ENCODE results near the gene ZNF593OS. TPM values are rescaled to one million over a fixed set of nuclear protein-coding genes. Genes with fewer than 3 reads are reported as not detected.

The ZNF593OS gene
- total and polyA plus RNA-seq, 4 donors, result 0.10 to 0.32 TPM; not detected in 2

GRCh38 chr1:26169669-26170471 lies 1.8 kb downstream of the ZNF593OS start, which contains the start of gene ZNF593:
TSS of gene ZNF593 (plus strand) at chr1:26169908. CDS start at chr1:26169984, 76 bp downstream.
- DNase-seq (ENCODE audit: low spot score), result peak; percentile 92
- H3K4me1 ChIP-seq (ENCODE audit: control insufficient read depth in 4 of 4, insufficient read depth in 4 of 4, low read length in 3 of 4), result peaks cover 6 to 18% (median 7%) of the 10 kb centered on the region in 4 donors
- peak within 1 kb of the TSS; percentile 59 to 90 (median 84) for H3K4me3 ChIP-seq (ENCODE audit: low read depth in 1 of 3, low read length in 3 of 3)
- no peaks in the 10 kb centered on the region for H3K36me3 ChIP-seq (ENCODE audit: control insufficient read depth in 4 of 4, insufficient read depth in 3 of 4, low read depth in 1 of 4, low read length in 3 of 4)
- no peaks in the 10 kb centered on the region for H3K9me3 ChIP-seq (ENCODE audit: control insufficient read depth in 4 of 4, low read length in 3 of 4)
- peak within 1 kb of the TSS; percentile 51 to 90 for H3K9ac ChIP-seq (ENCODE audit: low read depth in 1 of 2, low read length in 2 of 2)
- no peak for TF ChIP-seq ZBTB33 (IDR thresholded peaks at IDR 0.05)
- peak in 1 of 2 donors; percentile 80 for TF ChIP-seq GABPA (IDR thresholded peaks at IDR 0.05 in 1 of 2, conservative IDR thresholded peaks at IDR 0.05 in 1 of 2)
- TF ChIP-seq RAD21 (IDR thresholded peaks at IDR 0.05), result peak; percentile 63 to 71
- TF ChIP-seq EGR1 (IDR thresholded peaks at IDR 0.05; ENCODE audit: low read depth in 2 of 2), result no peak
- no peak for TF ChIP-seq TAF1 (conservative IDR thresholded peaks at IDR 0.05)
- TF ChIP-seq NR2F2 (IDR thresholded peaks at IDR 0.05), result no peak
- TF ChIP-seq YY1 (IDR thresholded peaks at IDR 0.05), result peak; percentile 10
- no peak for TF ChIP-seq HNF4G (IDR thresholded peaks at IDR 0.05)
- no peak for TF ChIP-seq FOXA1 (IDR thresholded peaks at IDR 0.05)
- TF ChIP-seq MAX (IDR thresholded peaks at IDR 0.05), result no peak
- no peak for TF ChIP-seq ATF3 (IDR thresholded peaks at IDR 0.05)
- no peak for TF ChIP-seq RXRA (IDR thresholded peaks at IDR 0.05)
- TF ChIP-seq CTCF (IDR thresholded peaks at IDR 0.05; ENCODE audit: low read depth, low read length, missing input control), result peak; percentile 80
- TF ChIP-seq HNF4A (conservative IDR thresholded peaks at IDR 0.05), result peak in 1 of 2 donors; percentile 24
- peak; percentile 49 for TF ChIP-seq REST (IDR thresholded peaks at IDR 0.05)
- peak; percentile 73 to 80 for TF ChIP-seq JUND (IDR thresholded peaks at IDR 0.05)
- peak; percentile 40 for TF ChIP-seq SP1 (IDR thresholded peaks at IDR 0.05)
- TF ChIP-seq FOXA2 (IDR thresholded peaks at IDR 0.05), result no peak
- 1% methylated on average over 76 of the region's 76 CpGs for WGBS
- H3K27ac ChIP-seq (ENCODE audit: low read depth in 1 of 2, low read length in 2 of 2), result peak within 1 kb of the TSS; percentile 60 to 82
- no peaks in the 10 kb centered on the region for H3K27me3 ChIP-seq (ENCODE audit: control insufficient read depth in 4 of 4, insufficient read depth in 4 of 4, low read length in 3 of 4)

Measured in liver (tissue), 9 donors.